ENCODE data around the gene CLCN2.

CLCN2 gene

DNA sequence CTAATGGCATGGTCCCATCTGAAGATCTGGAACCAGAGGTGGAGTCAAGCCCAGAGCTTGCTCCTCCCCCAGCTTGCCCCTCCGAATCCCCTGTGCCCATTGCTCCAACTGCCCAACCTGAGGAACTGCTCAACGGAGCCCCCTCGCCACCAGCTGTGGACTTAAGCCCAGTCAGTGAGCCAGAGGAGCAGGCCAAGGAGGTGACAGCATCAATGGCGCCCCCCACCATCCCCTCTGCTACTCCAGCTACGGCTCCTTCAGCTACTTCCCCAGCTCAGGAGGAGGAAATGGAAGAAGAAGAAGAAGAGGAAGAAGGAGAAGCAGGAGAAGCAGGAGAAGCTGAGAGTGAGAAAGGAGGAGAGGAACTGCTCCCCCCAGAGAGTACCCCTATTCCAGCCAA is 39.7 kb downstream of the CLCN2 start:
- DNase-seq: no peak

DNA sequence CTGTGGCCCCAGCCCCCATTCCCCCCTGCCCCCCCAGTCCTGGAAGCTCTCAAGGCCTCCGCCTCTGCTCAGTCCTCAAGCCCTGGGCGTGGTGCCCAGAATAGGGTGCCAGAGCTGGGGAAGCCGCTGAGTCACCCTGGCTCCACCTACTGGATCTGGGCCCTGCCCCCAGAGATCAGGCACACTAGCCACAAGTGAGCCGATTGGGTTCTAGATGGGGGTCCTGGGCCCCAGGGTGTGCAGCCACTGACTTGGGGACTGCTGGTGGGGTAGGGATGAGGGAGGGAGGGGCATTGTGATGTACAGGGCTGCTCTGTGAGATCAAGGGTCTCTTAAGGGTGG is 41.3 kb downstream of the CLCN2 start:
- peak in 1 of 2 experiments; percentile 72 for DNase-seq

- DNase-seq: no peak
Measured at GRCh38 chr3:184317201-184317600, 44.2 kb downstream of the CLCN2 start.

GRCh38 chr3:184316792-184317191 is 44.6 kb downstream of the CLCN2 start:
- DNase-seq: no peak

- no peak for DNase-seq
Measured at GRCh38 chr3:184315871-184316661, 45.3 kb downstream of the CLCN2 start.

- no peak for DNase-seq
Measured at GRCh38 chr3:184315543-184315867, 45.9 kb downstream of the CLCN2 start.

DNA sequence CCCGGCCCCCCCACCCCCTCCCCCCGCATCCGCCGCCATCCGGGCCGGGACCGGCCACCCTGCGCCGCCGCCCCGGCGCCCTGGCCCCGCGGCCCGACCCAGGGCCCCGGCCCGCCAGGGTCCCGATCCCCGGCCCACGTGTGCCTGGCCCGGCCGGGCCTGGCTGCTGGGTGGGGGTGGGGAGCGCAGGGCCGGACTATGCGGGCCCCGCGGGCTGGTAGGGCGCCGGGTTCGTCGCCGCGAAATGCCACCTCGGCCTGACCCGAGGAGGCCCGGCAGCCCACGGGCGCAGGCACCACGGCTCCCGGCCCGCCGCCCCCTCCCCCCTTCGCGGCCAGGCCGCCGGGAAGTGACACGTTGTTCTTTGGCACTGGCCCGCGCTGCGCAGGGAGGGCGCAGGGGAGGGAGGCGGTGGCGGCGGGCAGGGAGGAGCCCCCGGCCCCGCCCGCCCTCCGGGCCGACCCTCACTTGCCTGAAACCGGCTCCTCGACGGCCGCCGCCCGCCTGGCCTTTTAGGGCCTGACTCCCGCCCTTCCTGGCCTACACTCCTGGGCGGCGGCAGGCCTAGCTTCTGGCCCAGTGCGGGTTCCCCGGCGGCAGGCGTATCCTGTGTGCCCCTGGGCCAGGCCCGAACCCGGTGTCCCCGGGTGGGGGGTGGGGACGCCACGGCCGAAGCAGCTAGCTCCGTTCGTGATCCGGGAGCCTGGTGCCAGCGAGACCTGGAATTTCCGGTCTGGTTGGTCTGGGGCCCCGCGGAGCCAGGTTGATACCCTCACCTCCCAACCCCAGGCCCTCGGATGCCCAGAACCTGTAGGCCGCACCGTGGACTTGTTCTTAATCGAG is 46.5 kb downstream of the CLCN2 start:
- peak; percentile 63 to 72 for DNase-seq

DNA sequence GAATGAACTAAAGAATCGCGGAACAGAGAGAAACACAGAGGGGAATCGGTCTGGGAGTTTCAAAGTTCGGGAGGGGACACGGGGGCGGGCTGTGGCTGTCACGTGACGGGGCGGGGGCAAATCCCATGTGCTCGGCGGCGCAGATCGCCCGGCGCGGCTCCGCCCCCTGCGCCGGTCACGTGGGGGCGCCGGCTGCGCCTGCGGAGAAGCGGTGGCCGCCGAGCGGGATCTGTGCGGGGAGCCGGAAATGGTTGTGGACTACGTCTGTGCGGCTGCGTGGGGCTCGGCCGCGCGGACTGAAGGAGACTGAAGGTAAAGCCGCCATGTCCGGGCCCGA is 47.1 kb downstream of the CLCN2 start, which contains the start of gene EIF4G1:
EIF4G1 (plus strand) TSS at position 244 of the 337 bp plus-strand sequence. CDS start 1,191 bp downstream, outside the sequence.
- DNase-seq: peak; percentile 92 to 94

DNA sequence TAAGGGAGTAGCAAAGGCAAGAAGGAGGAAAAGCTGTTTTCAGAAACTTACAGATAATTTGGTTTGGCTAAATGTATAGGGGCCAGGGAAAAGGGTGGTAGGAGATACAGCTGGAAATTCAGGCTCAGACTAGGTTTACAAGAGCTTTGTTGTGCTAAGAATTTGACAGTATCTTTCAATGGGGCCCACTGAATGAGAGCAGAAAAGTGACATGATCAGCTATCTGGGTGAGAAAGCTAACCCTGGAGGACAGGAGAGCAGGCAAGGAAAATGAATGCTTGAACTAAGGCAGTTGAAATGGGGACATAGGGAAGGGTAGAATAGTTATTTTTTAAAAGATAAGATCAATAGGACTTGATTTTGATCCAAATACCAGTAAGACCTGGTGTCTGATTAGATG is 49.8 kb downstream of the CLCN2 start:
- no peak for DNase-seq

DNA sequence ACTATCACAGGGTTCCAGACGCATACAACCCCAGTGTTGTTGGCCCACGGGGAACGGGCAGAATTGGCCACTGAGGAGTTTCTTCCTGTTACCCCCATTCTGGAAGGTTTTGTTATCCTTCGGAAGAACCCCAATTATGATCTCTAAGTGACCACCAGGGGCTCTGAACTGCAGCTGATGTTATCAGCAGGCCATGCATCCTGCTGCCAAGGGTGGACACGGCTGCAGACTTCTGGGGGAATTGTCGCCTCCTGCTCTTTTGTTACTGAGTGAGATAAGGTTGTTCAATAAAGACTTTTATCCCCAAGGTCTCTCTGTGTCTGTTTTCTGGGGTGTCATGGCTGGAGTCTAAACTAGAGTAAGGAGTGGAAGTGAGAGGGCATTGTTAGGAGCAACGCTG is 52.7 kb downstream of the CLCN2 start:
- no peak for DNase-seq

- no peak for DNase-seq
Measured at GRCh38 chr3:184307915-184308314, 53.5 kb downstream of the CLCN2 start.

DNA sequence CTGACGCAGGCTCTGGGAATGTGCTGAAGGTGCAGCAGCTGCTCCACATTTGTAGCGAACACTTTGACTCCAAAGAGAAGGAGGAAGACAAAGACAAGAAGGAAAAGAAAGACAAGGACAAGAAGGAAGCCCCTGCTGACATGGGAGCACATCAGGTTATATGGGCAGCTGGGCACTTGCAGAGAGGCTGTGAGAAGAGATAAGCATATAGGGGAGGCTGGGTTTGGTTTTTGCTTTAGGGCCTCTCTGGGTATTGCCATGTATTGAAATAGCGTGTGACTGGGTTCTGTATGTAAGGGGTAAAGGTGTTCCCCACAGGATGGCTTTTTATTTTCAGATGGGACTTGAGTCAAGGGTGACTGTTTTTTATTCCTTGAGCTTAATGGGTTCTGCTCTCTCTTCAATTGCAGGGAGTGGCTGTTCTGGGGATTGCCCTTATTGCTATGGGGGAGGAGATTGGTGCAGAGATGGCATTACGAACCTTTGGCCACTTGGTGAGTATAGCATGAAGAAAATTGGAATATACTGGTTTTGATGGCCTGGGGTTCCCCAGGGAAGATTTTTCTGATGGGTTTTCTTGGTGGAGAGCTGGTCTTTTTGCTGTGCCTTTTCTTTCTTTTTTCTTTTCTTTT is 54.9 kb downstream of the CLCN2 start:
- no peak for DNase-seq

GRCh38 chr3:184305577-184305976 is 55.8 kb downstream of the CLCN2 start:
- no peak for DNase-seq

- DNase-seq: no peak
Measured at GRCh38 chr3:184300378-184300720, 61.1 kb downstream of the CLCN2 start.

DNA sequence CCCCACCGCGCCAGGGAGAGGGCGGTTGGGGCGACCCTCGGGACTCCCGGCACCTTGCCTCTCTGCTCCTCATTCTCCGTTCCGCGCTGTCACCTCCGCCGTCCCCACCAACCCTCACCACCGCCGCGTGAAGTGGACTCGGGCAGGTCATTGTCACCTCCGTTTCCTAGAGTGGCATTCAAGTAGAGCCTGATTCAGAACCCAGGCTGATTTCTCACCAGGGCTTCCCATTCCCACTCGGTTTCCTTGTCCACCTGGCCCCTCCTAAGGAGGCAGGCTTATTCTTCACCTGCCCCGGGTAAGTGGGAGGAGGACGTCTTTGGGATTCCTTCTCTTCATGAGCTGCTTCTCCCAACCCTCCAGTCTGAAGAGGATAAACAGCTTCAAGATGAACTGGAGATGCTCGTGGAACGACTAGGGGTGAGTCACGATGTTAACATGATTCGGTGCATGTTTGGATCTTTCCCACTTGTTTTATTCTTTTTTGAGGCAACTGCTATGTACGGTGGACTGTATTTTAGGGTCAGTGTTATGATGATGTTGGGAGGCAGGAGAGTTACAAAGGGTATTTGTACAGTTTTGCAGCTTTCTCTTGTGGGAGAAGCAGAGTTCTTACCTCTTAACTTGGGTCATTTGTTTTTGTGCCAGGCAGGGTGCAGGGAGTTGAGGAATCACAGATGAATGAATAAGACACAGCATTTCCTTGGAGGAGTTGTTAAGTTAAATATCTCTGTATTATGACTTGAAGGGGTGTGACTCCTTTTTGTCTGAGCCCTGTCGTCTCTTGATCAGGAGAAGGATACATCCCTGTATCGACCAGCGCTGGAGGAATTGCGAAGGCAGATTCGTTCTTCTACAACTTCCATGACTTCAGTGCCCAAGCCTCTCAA is 61.7 kb downstream of the CLCN2 start:
- DNase-seq: no peak

GRCh38 chr3:184298759-184299487 is 62.5 kb downstream of the CLCN2 start, which contains the start of gene PSMD2:
Gene PSMD2 (plus strand): TSS chr3:184299241. CDS start chr3:184299267, 26 bp downstream.
- peak; percentile 98 to 99 for DNase-seq

DNA sequence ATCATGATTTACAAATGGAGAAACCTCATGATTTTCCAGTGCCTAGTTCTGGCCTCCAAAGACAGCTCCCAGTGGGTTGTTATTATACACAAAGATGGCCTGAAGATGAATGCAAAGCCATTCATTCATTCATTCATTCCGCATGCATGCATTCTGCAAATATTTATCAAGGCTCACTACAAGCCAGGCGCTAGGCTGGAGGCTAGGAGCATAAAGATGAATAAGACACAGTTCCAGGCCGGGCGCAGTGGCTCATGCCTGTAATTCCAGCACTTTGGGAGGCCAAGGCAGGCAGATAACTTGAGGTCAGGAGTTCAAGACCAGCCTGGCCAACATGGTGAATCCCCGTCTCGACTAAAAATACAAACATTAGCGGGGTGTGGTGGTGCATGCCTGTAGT is 64.8 kb downstream of the CLCN2 start:
- DNase-seq: no peak
